GM12878 (cell line): ENCODE results near the gene HSPA4.

ENCODE experiments used
- ASH2L ChIP-seq: fragments of 300-600, 200-600 bp; sonication (generic); IDR thresholded peaks from 2 replicates; pipeline ENCODE4 v1.6.1; 2017; ENCODE audit warnings: low read depth, mild to moderate bottlenecking, borderline replicate concordance
- EGR1 ChIP-seq, 2 experiments: IDR thresholded peaks; 1 replicate in 1 of 2; 2 replicates in 1 of 2; pipeline ENCODE4 v1.6.1; 2011 to 2012; ENCODE audit warnings: low read depth in 2 of 2, low read length in 2 of 2, borderline replicate concordance in 1 of 2, mild to moderate bottlenecking in 1 of 2, moderate library complexity in 1 of 2
- EZH2 ChIP-seq: IDR thresholded peaks from 2 replicates; pipeline ENCODE4 v1.6.1; 2012; ENCODE audit warnings: low read depth, mild to moderate bottlenecking, control low read depth, inconsistent platforms, low read length, borderline replicate concordance; ENCODE audit not compliant: control insufficient read depth
- HSF1 ChIP-seq: fragments of 150-350 bp; IDR thresholded peaks from 2 replicates; pipeline ENCODE4 v1.6.1; 2014; ENCODE audit warnings: mild to moderate bottlenecking, low read depth, low read length
- MAX ChIP-seq: IDR thresholded peaks from 2 replicates; pipeline ENCODE4 v1.6.1; 2012; ENCODE audit warnings: low read depth, low read length, improper control_type of control experiment
- NFYB ChIP-seq: IDR thresholded peaks from 2 replicates; pipeline ENCODE4 v1.6.1; 2011; ENCODE audit warnings: low read depth, mild to moderate bottlenecking, low read length, improper control_type of control experiment, moderate library complexity; ENCODE audit not compliant: insufficient read depth
- RFX5 ChIP-seq: IDR thresholded peaks from 2 replicates; pipeline ENCODE4 v1.6.1; 2011; ENCODE audit warnings: low read depth, low read length, improper control_type of control experiment
- SRF ChIP-seq, 2 experiments: IDR thresholded peaks; 2 replicates each; pipeline ENCODE4 v1.6.1; 2011; ENCODE audit warnings: low read depth in 2 of 2, low read length in 2 of 2, mild to moderate bottlenecking in 1 of 2, moderate library complexity in 1 of 2
- ZZZ3 ChIP-seq: IDR thresholded peaks from 2 replicates; pipeline ENCODE4 v1.6.1; 2011; ENCODE audit warnings: low read depth; ENCODE audit not compliant: control insufficient read depth, insufficient read length
- TF ChIP-seq, protein P1 (sequence below): fragments of 450-650 bp; IDR thresholded peaks from 2 replicates; pipeline ENCODE4 v1.6.1; 2017; ENCODE audit warnings: low read depth, mild to moderate bottlenecking, moderate library complexity
- TF ChIP-seq, protein P2 (sequence below), 3 experiments: IDR thresholded peaks in 2 of 3; conservative IDR thresholded peaks in 1 of 3; 2 replicates each; pipeline ENCODE4 v1.5.1; 2011; ENCODE audit warnings: low read depth in 3 of 3, low read length in 3 of 3, mild to moderate bottlenecking in 3 of 3, control low read depth in 2 of 3, moderate library complexity in 2 of 3, inconsistent platforms in 1 of 3, mixed read lengths in 1 of 3; ENCODE audit not compliant: control insufficient read depth in 2 of 3, insufficient read depth in 1 of 3; ENCODE audit errors: extremely low read depth in 1 of 3
- TF ChIP-seq, protein P3 (sequence below): fragments of 450-650 bp; IDR thresholded peaks from 2 replicates; pipeline ENCODE4 v1.6.1; 2016; ENCODE audit warnings: mild to moderate bottlenecking

DNA sequence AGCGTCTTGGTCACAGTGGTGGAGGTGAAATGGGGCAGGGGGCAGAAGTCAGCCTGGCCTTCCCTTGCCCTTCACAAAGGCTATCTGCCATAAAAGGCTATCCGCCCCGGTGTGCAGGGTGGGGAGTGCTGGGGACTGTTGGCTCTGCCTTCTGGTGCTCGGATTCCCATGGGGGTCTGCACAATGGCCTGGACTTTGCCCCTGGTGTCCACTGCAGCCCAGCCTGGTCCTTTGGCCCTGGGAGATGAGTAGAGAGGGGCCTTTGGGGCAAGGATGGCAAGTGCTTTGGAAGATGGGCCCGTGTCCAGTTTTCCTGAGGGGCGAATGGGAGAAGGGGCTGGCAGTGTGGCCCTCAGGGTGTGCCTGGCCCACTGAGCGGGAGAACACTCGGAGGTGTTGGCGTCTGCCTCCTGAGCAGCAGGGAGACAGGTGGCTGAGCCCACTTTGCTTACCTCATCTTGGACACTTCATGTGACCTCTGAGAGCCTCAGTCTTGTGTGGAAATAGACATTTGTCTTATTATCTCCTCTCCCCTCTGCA is 69.9 kb downstream of the HSPA4 start:
- TF ChIP-seq, protein P1, sequence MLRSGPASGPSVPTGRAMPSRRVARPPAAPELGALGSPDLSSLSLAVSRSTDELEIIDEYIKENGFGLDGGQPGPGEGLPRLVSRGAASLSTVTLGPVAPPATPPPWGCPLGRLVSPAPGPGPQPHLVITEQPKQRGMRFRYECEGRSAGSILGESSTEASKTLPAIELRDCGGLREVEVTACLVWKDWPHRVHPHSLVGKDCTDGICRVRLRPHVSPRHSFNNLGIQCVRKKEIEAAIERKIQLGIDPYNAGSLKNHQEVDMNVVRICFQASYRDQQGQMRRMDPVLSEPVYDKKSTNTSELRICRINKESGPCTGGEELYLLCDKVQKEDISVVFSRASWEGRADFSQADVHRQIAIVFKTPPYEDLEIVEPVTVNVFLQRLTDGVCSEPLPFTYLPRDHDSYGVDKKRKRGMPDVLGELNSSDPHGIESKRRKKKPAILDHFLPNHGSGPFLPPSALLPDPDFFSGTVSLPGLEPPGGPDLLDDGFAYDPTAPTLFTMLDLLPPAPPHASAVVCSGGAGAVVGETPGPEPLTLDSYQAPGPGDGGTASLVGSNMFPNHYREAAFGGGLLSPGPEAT: no peak
- TF ChIP-seq, protein P2, sequence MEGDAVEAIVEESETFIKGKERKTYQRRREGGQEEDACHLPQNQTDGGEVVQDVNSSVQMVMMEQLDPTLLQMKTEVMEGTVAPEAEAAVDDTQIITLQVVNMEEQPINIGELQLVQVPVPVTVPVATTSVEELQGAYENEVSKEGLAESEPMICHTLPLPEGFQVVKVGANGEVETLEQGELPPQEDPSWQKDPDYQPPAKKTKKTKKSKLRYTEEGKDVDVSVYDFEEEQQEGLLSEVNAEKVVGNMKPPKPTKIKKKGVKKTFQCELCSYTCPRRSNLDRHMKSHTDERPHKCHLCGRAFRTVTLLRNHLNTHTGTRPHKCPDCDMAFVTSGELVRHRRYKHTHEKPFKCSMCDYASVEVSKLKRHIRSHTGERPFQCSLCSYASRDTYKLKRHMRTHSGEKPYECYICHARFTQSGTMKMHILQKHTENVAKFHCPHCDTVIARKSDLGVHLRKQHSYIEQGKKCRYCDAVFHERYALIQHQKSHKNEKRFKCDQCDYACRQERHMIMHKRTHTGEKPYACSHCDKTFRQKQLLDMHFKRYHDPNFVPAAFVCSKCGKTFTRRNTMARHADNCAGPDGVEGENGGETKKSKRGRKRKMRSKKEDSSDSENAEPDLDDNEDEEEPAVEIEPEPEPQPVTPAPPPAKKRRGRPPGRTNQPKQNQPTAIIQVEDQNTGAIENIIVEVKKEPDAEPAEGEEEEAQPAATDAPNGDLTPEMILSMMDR (IDR thresholded peaks at IDR 0.05 in 2 of 3, conservative IDR thresholded peaks at IDR 0.05 in 1 of 3; ENCODE audit: control insufficient read depth in 2 of 3, extremely low read depth in 1 of 3, insufficient read depth in 1 of 3, low read depth in 3 of 3, low read length in 3 of 3): no peak
- TF ChIP-seq EGR1 (IDR thresholded peaks at IDR 0.05; ENCODE audit: borderline replicate concordance in 1 of 2, low read depth in 2 of 2, low read length in 2 of 2): no peak
- no peak for TF ChIP-seq EZH2
- no peak for TF ChIP-seq RFX5
- TF ChIP-seq HSF1: no peak
- TF ChIP-seq, protein P3, sequence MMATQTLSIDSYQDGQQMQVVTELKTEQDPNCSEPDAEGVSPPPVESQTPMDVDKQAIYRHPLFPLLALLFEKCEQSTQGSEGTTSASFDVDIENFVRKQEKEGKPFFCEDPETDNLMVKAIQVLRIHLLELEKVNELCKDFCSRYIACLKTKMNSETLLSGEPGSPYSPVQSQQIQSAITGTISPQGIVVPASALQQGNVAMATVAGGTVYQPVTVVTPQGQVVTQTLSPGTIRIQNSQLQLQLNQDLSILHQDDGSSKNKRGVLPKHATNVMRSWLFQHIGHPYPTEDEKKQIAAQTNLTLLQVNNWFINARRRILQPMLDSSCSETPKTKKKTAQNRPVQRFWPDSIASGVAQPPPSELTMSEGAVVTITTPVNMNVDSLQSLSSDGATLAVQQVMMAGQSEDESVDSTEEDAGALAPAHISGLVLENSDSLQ: no peak
- TF ChIP-seq SRF (IDR thresholded peaks at IDR 0.05; ENCODE audit: low read depth in 2 of 2, low read length in 2 of 2): no peak
- TF ChIP-seq MAX: no peak
- TF ChIP-seq ASH2L: no peak
- no peak for TF ChIP-seq ZZZ3
- TF ChIP-seq NFYB: no peak
